ENCODE measurements around the gene MYO1B. TPM values are rescaled to one million over a fixed set of nuclear protein-coding genes. Genes with fewer than 3 reads are reported as not detected.
A peak's percentile ranks its signal among the peaks of the same experiment; 100 is the strongest.

The MYO1B gene
- total and polyA plus RNA-seq, 2 experiments from 2014 or later: 26.4 to 70.6 TPM

- ATAC-seq: no peak
These were observed 10.1 kb downstream of the MYO1B start for GRCh38 chr2:191255271-191255670.

More at GRCh38 chr2:191255271-191255670, 10.1 kb downstream of the MYO1B start:
- no peaks in the 10 kb centered on the region for H3K27me3 ChIP-seq (ENCODE audit: insufficient read depth)
- no peak for DNase-seq (ENCODE audit: low spot score)
- no peaks in the 10 kb centered on the region for H3K9me3 Mint-ChIP-seq
- peaks cover 60% of the 10 kb centered on the region for H4K20me1 ChIP-seq (replicated peaks; ENCODE audit: insufficient read depth)
- no peaks in the 10 kb centered on the region for H3F3A ChIP-seq (replicated peaks; ENCODE audit: low read depth)
- no peak overlapping the region for H3K4me3 ChIP-seq
- peaks cover 2% of the 10 kb centered on the region for H3K27me3 Mint-ChIP-seq (ENCODE audit: insufficient read depth, low read depth, poor library complexity)
- 0 out of 2 replicates have a peak overlapping the region, but pooled peaks have one; percentile 49 for H3K4me2 ChIP-seq
- no peak overlapping the region for H3K27ac Mint-ChIP-seq
- no peaks in the 10 kb centered on the region for H3K36me3 ChIP-seq (ENCODE audit: insufficient read depth)
- H3K4me3 Mint-ChIP-seq: no peak overlapping the region
- peaks cover 99% of the 10 kb centered on the region for H3K79me2 ChIP-seq (replicated peaks; ENCODE audit: insufficient read depth)
- TF ChIP-seq, protein P1, sequence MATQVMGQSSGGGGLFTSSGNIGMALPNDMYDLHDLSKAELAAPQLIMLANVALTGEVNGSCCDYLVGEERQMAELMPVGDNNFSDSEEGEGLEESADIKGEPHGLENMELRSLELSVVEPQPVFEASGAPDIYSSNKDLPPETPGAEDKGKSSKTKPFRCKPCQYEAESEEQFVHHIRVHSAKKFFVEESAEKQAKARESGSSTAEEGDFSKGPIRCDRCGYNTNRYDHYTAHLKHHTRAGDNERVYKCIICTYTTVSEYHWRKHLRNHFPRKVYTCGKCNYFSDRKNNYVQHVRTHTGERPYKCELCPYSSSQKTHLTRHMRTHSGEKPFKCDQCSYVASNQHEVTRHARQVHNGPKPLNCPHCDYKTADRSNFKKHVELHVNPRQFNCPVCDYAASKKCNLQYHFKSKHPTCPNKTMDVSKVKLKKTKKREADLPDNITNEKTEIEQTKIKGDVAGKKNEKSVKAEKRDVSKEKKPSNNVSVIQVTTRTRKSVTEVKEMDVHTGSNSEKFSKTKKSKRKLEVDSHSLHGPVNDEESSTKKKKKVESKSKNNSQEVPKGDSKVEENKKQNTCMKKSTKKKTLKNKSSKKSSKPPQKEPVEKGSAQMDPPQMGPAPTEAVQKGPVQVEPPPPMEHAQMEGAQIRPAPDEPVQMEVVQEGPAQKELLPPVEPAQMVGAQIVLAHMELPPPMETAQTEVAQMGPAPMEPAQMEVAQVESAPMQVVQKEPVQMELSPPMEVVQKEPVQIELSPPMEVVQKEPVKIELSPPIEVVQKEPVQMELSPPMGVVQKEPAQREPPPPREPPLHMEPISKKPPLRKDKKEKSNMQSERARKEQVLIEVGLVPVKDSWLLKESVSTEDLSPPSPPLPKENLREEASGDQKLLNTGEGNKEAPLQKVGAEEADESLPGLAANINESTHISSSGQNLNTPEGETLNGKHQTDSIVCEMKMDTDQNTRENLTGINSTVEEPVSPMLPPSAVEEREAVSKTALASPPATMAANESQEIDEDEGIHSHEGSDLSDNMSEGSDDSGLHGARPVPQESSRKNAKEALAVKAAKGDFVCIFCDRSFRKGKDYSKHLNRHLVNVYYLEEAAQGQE (IDR thresholded peaks at IDR 0.05; ENCODE audit: unreplicated experiment): no peak
- no peak for TF ChIP-seq CREB1 (CRISPR knock-in tag; IDR thresholded peaks at IDR 0.05; ENCODE audit: low read depth)
- TF ChIP-seq EZH2phosphoT487 (IDR thresholded peaks at IDR 0.05; ENCODE audit: unreplicated experiment): no peak
- TF ChIP-seq ZNF331 (CRISPR knock-in tag; IDR thresholded peaks at IDR 0.05; ENCODE audit: low read depth): no peak
- TF ChIP-seq NANOG (IDR thresholded peaks at IDR 0.05; ENCODE audit: borderline replicate concordance): no peak
- TF ChIP-seq POLR2AphosphoS5 (IDR thresholded peaks at IDR 0.05; ENCODE audit: low read depth): no peak
- TF ChIP-seq CTCF (conservative IDR thresholded peaks at IDR 0.05; ENCODE audit: low read depth in 2 of 2): no peak
- TF ChIP-seq, protein P2, sequence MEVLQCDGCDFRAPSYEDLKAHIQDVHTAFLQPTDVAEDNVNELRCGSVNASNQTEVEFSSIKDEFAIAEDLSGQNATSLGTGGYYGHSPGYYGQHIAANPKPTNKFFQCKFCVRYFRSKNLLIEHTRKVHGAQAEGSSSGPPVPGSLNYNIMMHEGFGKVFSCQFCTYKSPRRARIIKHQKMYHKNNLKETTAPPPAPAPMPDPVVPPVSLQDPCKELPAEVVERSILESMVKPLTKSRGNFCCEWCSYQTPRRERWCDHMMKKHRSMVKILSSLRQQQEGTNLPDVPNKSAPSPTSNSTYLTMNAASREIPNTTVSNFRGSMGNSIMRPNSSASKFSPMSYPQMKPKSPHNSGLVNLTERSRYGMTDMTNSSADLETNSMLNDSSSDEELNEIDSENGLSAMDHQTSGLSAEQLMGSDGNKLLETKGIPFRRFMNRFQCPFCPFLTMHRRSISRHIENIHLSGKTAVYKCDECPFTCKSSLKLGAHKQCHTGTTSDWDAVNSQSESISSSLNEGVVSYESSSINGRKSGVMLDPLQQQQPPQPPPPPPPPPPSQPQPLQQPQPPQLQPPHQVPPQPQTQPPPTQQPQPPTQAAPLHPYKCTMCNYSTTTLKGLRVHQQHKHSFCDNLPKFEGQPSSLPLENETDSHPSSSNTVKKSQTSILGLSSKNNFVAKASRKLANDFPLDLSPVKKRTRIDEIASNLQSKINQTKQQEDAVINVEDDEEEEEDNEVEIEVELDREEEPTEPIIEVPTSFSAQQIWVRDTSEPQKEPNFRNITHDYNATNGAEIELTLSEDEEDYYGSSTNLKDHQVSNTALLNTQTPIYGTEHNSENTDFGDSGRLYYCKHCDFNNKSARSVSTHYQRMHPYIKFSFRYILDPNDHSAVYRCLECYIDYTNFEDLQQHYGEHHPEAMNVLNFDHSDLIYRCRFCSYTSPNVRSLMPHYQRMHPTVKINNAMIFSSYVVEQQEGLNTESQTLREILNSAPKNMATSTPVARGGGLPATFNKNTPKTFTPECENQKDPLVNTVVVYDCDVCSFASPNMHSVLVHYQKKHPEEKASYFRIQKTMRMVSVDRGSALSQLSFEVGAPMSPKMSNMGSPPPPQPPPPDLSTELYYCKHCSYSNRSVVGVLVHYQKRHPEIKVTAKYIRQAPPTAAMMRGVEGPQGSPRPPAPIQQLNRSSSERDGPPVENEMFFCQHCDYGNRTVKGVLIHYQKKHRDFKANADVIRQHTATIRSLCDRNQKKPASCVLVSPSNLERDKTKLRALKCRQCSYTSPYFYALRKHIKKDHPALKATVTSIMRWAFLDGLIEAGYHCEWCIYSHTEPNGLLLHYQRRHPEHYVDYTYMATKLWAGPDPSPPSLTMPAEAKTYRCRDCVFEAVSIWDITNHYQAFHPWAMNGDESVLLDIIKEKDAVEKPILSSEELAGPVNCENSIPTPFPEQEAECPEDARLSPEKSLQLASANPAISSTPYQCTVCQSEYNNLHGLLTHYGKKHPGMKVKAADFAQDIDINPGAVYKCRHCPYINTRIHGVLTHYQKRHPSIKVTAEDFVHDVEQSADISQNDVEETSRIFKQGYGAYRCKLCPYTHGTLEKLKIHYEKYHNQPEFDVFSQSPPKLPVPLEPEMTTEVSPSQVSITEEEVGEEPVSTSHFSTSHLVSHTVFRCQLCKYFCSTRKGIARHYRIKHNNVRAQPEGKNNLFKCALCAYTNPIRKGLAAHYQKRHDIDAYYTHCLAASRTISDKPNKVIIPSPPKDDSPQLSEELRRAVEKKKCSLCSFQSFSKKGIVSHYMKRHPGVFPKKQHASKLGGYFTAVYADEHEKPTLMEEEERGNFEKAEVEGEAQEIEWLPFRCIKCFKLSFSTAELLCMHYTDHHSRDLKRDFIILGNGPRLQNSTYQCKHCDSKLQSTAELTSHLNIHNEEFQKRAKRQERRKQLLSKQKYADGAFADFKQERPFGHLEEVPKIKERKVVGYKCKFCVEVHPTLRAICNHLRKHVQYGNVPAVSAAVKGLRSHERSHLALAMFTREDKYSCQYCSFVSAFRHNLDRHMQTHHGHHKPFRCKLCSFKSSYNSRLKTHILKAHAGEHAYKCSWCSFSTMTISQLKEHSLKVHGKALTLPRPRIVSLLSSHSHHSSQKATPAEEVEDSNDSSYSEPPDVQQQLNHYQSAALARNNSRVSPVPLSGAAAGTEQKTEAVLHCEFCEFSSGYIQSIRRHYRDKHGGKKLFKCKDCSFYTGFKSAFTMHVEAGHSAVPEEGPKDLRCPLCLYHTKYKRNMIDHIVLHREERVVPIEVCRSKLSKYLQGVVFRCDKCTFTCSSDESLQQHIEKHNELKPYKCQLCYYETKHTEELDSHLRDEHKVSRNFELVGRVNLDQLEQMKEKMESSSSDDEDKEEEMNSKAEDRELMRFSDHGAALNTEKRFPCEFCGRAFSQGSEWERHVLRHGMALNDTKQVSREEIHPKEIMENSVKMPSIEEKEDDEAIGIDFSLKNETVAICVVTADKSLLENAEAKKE (CRISPR knock-in tag; IDR thresholded peaks at IDR 0.05): no peak
- no peak for TF ChIP-seq ZNF114 (CRISPR knock-in tag; IDR thresholded peaks at IDR 0.05)
- no peak for TF ChIP-seq EZH2 (IDR thresholded peaks at IDR 0.05; ENCODE audit: low read depth, unreplicated experiment)
- no peak for TF ChIP-seq JUNB (IDR thresholded peaks at IDR 0.05; ENCODE audit: unreplicated experiment)
- TF ChIP-seq, protein P3, sequence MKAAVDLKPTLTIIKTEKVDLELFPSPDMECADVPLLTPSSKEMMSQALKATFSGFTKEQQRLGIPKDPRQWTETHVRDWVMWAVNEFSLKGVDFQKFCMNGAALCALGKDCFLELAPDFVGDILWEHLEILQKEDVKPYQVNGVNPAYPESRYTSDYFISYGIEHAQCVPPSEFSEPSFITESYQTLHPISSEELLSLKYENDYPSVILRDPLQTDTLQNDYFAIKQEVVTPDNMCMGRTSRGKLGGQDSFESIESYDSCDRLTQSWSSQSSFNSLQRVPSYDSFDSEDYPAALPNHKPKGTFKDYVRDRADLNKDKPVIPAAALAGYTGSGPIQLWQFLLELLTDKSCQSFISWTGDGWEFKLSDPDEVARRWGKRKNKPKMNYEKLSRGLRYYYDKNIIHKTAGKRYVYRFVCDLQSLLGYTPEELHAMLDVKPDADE (IDR thresholded peaks at IDR 0.05): no peak
- no peak for TF ChIP-seq STAT1 (IDR thresholded peaks at IDR 0.05; ENCODE audit: unreplicated experiment)
- no peak overlapping the region for H2AFZ ChIP-seq
- no peaks in the 10 kb centered on the region for H3K36me3 Mint-ChIP-seq (ENCODE audit: low read depth)
- peaks cover 61% of the 10 kb centered on the region for H3K4me1 Mint-ChIP-seq
- peaks cover 40% of the 10 kb centered on the region for H3K4me1 ChIP-seq (ENCODE audit: insufficient read depth)
- no peak overlapping the region for H3K27ac ChIP-seq (ENCODE audit: low read depth)
- no peaks in the 10 kb centered on the region for H3K9me2 ChIP-seq (ENCODE audit: insufficient read depth)
